Kidney epithelial cell (primary cell): ENCODE results near the gene FABP3. TPM values are rescaled to one million over a fixed set of nuclear protein-coding genes. Genes with fewer than 3 reads are reported as not detected.

Source experiments
- DNase-seq: peaks from one replicate; pipeline ENCODE4 v3.0.0-alpha.2; 2010; ENCODE audit warnings: low read depth
- H3K27me3 ChIP-seq: 2 replicates; pipeline ENCODE4 v1.6.0; 2011; ENCODE audit warnings: low read length; ENCODE audit not compliant: control insufficient read depth, insufficient read depth
- H3K36me3 ChIP-seq: 2 replicates; pipeline ENCODE4 v1.5.1; 2011; ENCODE audit warnings: low read length; ENCODE audit not compliant: control insufficient read depth, insufficient read depth
- H3K4me3 ChIP-seq: 2 replicates; pipeline ENCODE4 v1.5.1; 2011; ENCODE audit warnings: low read depth, mild to moderate bottlenecking, control low read depth, low read length
- total RNA-seq: library from RNA; depleted of rRNA; stranded (reverse); fragments of >200 nt; gene quantifications from 2 replicates; pipeline ENCODE4 v1.2.3, GENCODE V29; 2015
- TF ChIP-seq, protein P1 (sequence below): IDR thresholded peaks from 2 replicates; pipeline ENCODE4 v1.5.1; 2011; ENCODE audit warnings: mild to moderate bottlenecking, moderate library complexity, low read length, control low read depth, inconsistent platforms; ENCODE audit not compliant: insufficient read depth, poor library complexity, severe bottlenecking

FABP3 gene
- total RNA-seq, 1 donor from 2014 or later: 2.1 TPM

DNA sequence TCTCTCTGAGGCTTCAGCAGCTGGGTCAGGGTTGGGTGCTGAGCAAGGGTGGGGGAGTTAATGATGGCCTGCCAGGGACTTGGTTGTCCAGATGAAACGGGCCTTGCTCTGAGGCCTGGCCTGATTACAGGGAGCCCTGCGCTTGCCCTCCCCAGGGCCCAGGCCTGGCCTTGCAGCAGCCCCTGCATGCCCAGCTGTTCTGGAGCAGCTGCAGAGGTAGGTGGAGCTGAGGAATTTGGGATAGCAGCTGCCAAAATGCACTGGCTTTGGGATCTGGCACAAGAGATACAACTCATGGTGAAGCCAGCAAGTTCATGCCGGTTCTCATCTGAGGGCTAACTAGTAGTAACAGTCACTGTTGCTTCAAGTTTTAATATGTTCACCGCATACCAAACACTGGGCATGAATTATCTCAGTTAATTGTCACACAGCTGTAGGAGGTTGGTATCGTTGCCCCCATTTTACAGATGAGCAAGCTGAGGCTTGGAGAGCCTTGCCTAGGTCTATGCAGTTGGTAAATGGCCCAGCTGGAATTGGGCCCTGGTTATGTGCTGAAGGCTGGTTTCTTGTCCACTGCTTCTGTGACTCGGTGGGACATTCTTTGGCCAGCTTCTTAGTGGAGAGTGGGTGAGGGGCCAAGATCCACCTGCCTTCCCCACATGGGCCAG lies 32.8 kb upstream of the FABP3 start:
- Histone ChIP-seq H3K4me3 (no peak overlapping the region), H3K27me3 (no peaks in the 10 kb centered on the region), H3K36me3 (no peaks in the 10 kb centered on the region)
- no peak for DNase-seq
- TF ChIP-seq, protein P1, sequence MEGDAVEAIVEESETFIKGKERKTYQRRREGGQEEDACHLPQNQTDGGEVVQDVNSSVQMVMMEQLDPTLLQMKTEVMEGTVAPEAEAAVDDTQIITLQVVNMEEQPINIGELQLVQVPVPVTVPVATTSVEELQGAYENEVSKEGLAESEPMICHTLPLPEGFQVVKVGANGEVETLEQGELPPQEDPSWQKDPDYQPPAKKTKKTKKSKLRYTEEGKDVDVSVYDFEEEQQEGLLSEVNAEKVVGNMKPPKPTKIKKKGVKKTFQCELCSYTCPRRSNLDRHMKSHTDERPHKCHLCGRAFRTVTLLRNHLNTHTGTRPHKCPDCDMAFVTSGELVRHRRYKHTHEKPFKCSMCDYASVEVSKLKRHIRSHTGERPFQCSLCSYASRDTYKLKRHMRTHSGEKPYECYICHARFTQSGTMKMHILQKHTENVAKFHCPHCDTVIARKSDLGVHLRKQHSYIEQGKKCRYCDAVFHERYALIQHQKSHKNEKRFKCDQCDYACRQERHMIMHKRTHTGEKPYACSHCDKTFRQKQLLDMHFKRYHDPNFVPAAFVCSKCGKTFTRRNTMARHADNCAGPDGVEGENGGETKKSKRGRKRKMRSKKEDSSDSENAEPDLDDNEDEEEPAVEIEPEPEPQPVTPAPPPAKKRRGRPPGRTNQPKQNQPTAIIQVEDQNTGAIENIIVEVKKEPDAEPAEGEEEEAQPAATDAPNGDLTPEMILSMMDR: no peak

- H3K4me3 ChIP-seq: no peak overlapping the region
- H3K27me3 ChIP-seq: no peaks in the 10 kb centered on the region
- no peak for DNase-seq
- H3K36me3 ChIP-seq: no peaks in the 10 kb centered on the region
- TF ChIP-seq, protein P1: no peak
These were observed 28.4 kb upstream of the FABP3 start for GRCh38 chr1:31401241-31401640.

DNA sequence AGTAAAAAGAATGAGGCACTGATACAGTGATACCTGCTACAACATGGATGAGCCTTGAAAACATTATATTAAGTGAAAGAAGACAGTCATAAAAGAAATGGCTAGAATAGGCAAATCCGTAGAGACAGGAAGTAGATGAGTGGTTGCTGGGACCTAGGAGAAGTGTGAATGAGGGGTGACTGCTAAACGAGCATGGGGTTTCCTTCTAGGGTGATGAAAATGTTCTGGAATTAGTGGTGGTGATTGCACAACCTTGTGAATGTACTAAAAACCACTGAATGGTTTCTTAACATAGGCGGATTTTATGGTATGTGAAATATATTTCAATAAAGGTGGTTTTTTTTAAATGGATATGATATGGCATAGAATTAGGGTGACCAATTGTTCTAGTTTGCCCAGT lies 27.5 kb upstream of the FABP3 start:
- Histone ChIP-seq H3K4me3 (no peak overlapping the region), H3K36me3 (no peaks in the 10 kb centered on the region), H3K27me3 (no peaks in the 10 kb centered on the region)
- TF ChIP-seq, protein P1: no peak
- no peak for DNase-seq

GRCh38 chr1:31399976-31400375 lies 27.1 kb upstream of the FABP3 start:
- Histone ChIP-seq H3K27me3 (no peaks in the 10 kb centered on the region), H3K4me3 (no peak overlapping the region), H3K36me3 (no peaks in the 10 kb centered on the region)
- TF ChIP-seq, protein P1: no peak
- DNase-seq: no peak

GRCh38 chr1:31398246-31398645 lies 25.4 kb upstream of the FABP3 start:
- no peak for DNase-seq
- TF ChIP-seq, protein P1: no peak
- Histone ChIP-seq H3K27me3 (no peaks in the 10 kb centered on the region), H3K4me3 (no peak overlapping the region), H3K36me3 (no peaks in the 10 kb centered on the region)
